Stimulated activated naive CD8-positive, alpha-beta T cell treated with anti-CD3 and anti-CD28 coated beads, Interleukin-15, Interleukin-2, amounts not matched to agents 100 ng/mL and 50 ng/mL, for 24 hours (primary cell): ENCODE results near the gene LCN2.
"Not testable (repeated sequence)": the region's sequence is repeated elsewhere in the genome, so short reads cannot be mapped to it uniquely, and the experiment has no call there.

Experiments
- H3K27ac Mint-ChIP-seq: one replicate; pipeline ENCODE4 v1.8.0; 2021; ENCODE audit warnings: mild to moderate bottlenecking, mixed read lengths
- H3K27me3 Mint-ChIP-seq: one replicate; pipeline ENCODE4 v1.8.0; 2021; ENCODE audit warnings: mixed read lengths
- H3K36me3 Mint-ChIP-seq: one replicate; pipeline ENCODE4 v1.8.0; 2021; ENCODE audit warnings: low read depth, mixed read lengths
- H3K4me1 Mint-ChIP-seq: one replicate; pipeline ENCODE4 v1.8.0; 2021; ENCODE audit warnings: low read depth, mixed read lengths
- H3K4me3 Mint-ChIP-seq: one replicate; pipeline ENCODE4 v1.8.0; 2021; ENCODE audit warnings: mild to moderate bottlenecking, mixed read lengths
- H3K9me3 Mint-ChIP-seq: one replicate; pipeline ENCODE4 v1.8.0; 2021; ENCODE audit warnings: mixed read lengths

The LCN2 gene

GRCh38 chr9:128130651-128131050 lies 18.6 kb upstream of the LCN2 start:
- not testable (repeated sequence) for H3K9me3 Mint-ChIP-seq, H3K27me3 Mint-ChIP-seq, H3K27ac Mint-ChIP-seq, H3K36me3 Mint-ChIP-seq, H3K4me3 Mint-ChIP-seq
- H3K4me1 Mint-ChIP-seq, result peaks cover 28% of the 10 kb centered on the region

- H3K4me3 Mint-ChIP-seq, H3K27me3 Mint-ChIP-seq, H3K36me3 Mint-ChIP-seq, H3K27ac Mint-ChIP-seq, H3K9me3 Mint-ChIP-seq: not testable (repeated sequence)
- peaks cover 21% of the 10 kb centered on the region for H3K4me1 Mint-ChIP-seq
Observed at GRCh38 chr9:128131346-128131745, 17.9 kb upstream of the LCN2 start.

- H3K4me1 Mint-ChIP-seq, result peaks cover 20% of the 10 kb centered on the region
- not testable (repeated sequence) for H3K27ac Mint-ChIP-seq, H3K27me3 Mint-ChIP-seq, H3K4me3 Mint-ChIP-seq, H3K36me3 Mint-ChIP-seq, H3K9me3 Mint-ChIP-seq
Observed at GRCh38 chr9:128132139-128132538, 17.1 kb upstream of the LCN2 start.

- not testable (repeated sequence) for H3K4me3 Mint-ChIP-seq, H3K9me3 Mint-ChIP-seq, H3K4me1 Mint-ChIP-seq, H3K27ac Mint-ChIP-seq, H3K36me3 Mint-ChIP-seq, H3K27me3 Mint-ChIP-seq
Observed at GRCh38 chr9:128135561-128135960, 13.7 kb upstream of the LCN2 start.

- no peak overlapping the region for H3K4me3 Mint-ChIP-seq
- H3K4me1 Mint-ChIP-seq, result peaks cover 2% of the 10 kb centered on the region
- H3K36me3 Mint-ChIP-seq, result no peaks in the 10 kb centered on the region
- H3K27ac Mint-ChIP-seq, result no peak overlapping the region
- peaks cover 3% of the 10 kb centered on the region for H3K27me3 Mint-ChIP-seq
- H3K9me3 Mint-ChIP-seq, result no peaks in the 10 kb centered on the region
Observed at GRCh38 chr9:128136816-128137793, 12.1 kb upstream of the LCN2 start.

GRCh38 chr9:128138001-128138400 lies 11.3 kb upstream of the LCN2 start:
- H3K9me3 Mint-ChIP-seq, result no peaks in the 10 kb centered on the region
- peaks cover 3% of the 10 kb centered on the region for H3K4me1 Mint-ChIP-seq
- H3K36me3 Mint-ChIP-seq, result no peaks in the 10 kb centered on the region
- no peak overlapping the region for H3K27ac Mint-ChIP-seq
- H3K4me3 Mint-ChIP-seq, result no peak overlapping the region
- peaks cover 1% of the 10 kb centered on the region for H3K27me3 Mint-ChIP-seq

- no peak overlapping the region for H3K27ac Mint-ChIP-seq
- H3K4me3 Mint-ChIP-seq, result no peak overlapping the region
- H3K4me1 Mint-ChIP-seq, result peaks cover 3% of the 10 kb centered on the region
- H3K9me3 Mint-ChIP-seq, result no peaks in the 10 kb centered on the region
- H3K36me3 Mint-ChIP-seq, result no peaks in the 10 kb centered on the region
- no peaks in the 10 kb centered on the region for H3K27me3 Mint-ChIP-seq
Observed at GRCh38 chr9:128139621-128140020, 9.6 kb upstream of the LCN2 start.

GRCh38 chr9:128141604-128142003 lies 7.6 kb upstream of the LCN2 start:
- Mint-ChIP-seq H3K4me1 (peaks cover 3% of the 10 kb centered on the region), H3K9me3 (no peaks in the 10 kb centered on the region), H3K4me3 (no peak overlapping the region), H3K36me3 (no peaks in the 10 kb centered on the region), H3K27me3 (no peaks in the 10 kb centered on the region), H3K27ac (no peak overlapping the region)

- Mint-ChIP-seq H3K4me3 (no peak overlapping the region), H3K27me3 (no peaks in the 10 kb centered on the region), H3K36me3 (no peaks in the 10 kb centered on the region), H3K4me1 (peaks cover 3% of the 10 kb centered on the region), H3K27ac (no peak overlapping the region), H3K9me3 (no peaks in the 10 kb centered on the region)
Observed at GRCh38 chr9:128142061-128142460, 7.2 kb upstream of the LCN2 start.

- no peaks in the 10 kb centered on the region for H3K36me3 Mint-ChIP-seq
- no peak overlapping the region for H3K4me3 Mint-ChIP-seq
- H3K4me1 Mint-ChIP-seq, result peaks cover 3% of the 10 kb centered on the region
- no peaks in the 10 kb centered on the region for H3K9me3 Mint-ChIP-seq
- no peak overlapping the region for H3K27ac Mint-ChIP-seq
- H3K27me3 Mint-ChIP-seq, result no peaks in the 10 kb centered on the region
Observed at GRCh38 chr9:128142596-128142995, 6.7 kb upstream of the LCN2 start.

GRCh38 chr9:128143525-128144238 lies 5.6 kb upstream of the LCN2 start:
- no peaks in the 10 kb centered on the region for H3K9me3 Mint-ChIP-seq
- no peak overlapping the region for H3K27ac Mint-ChIP-seq
- peaks cover 3% of the 10 kb centered on the region for H3K4me1 Mint-ChIP-seq
- no peak overlapping the region for H3K4me3 Mint-ChIP-seq
- H3K27me3 Mint-ChIP-seq, result no peaks in the 10 kb centered on the region
- no peaks in the 10 kb centered on the region for H3K36me3 Mint-ChIP-seq

GRCh38 chr9:128144239-128145181 lies 4.7 kb upstream of the LCN2 start:
- Mint-ChIP-seq H3K9me3 (no peaks in the 10 kb centered on the region), H3K36me3 (no peaks in the 10 kb centered on the region), H3K27ac (no peak overlapping the region), H3K4me3 (no peak overlapping the region), H3K27me3 (no peaks in the 10 kb centered on the region), H3K4me1 (peaks cover 3% of the 10 kb centered on the region)

GRCh38 chr9:128145536-128145935 lies 3.7 kb upstream of the LCN2 start:
- H3K27ac Mint-ChIP-seq, result no peak overlapping the region
- no peaks in the 10 kb centered on the region for H3K27me3 Mint-ChIP-seq
- H3K9me3 Mint-ChIP-seq, result no peaks in the 10 kb centered on the region
- no peaks in the 10 kb centered on the region for H3K36me3 Mint-ChIP-seq
- H3K4me3 Mint-ChIP-seq, result no peak overlapping the region
- peaks cover 3% of the 10 kb centered on the region for H3K4me1 Mint-ChIP-seq

GRCh38 chr9:128145951-128146351 lies 3.3 kb upstream of the LCN2 start:
- Mint-ChIP-seq H3K36me3 (no peaks in the 10 kb centered on the region), H3K4me3 (no peak overlapping the region), H3K27me3 (no peaks in the 10 kb centered on the region), H3K9me3 (no peaks in the 10 kb centered on the region), H3K4me1 (peaks cover 3% of the 10 kb centered on the region), H3K27ac (no peak overlapping the region)
